Left renal cortex interstitium (tissue), 4 donors: ENCODE results near the gene KIF22. TPM values are rescaled to one million over a fixed set of nuclear protein-coding genes. Genes with fewer than 3 reads are reported as not detected.

Experiments used
- polyA plus RNA-seq, 4 donors: library from polyadenylated mRNA; unstranded; fragments of 120-200 nt; gene quantifications; one replicate each; pipeline ENCODE4 v1.2.1, GENCODE V29; 2013; ENCODE audit not compliant: insufficient read length in 4 of 4

Gene KIF22
- polyA plus RNA-seq, 4 donors: 63.1 to 82.6 (median 74.4) TPM

Other genes with a start within 250 kb of the KIF22 start
- 1 to 10 TPM; 2.1 to 2.5 (median 2.3) TPM for gene SPN, start 127.5 kb upstream of the KIF22 start, polyA plus RNA-seq
- gene QPRT, start 111.6 kb upstream of the KIF22 start, polyA plus RNA-seq: 100 to 1,000 TPM; 126 to 187 (median 178) TPM
- under 1 TPM; 0.22 to 0.29 (median 0.25) TPM for gene C16orf54, start 44.8 kb upstream of the KIF22 start, polyA plus RNA-seq
- under 1 TPM in 2 of 4 donors, not detected in 2; 0.06 to 0.07 TPM for gene ZG16, start 12.5 kb upstream of the KIF22 start, polyA plus RNA-seq
- gene MAZ, start 15.8 kb downstream of the KIF22 start, polyA plus RNA-seq: 100 to 1,000 TPM; 275 to 382 (median 342) TPM
- 10 to 100 TPM; 10.0 to 28.8 (median 18.2) TPM for gene PRRT2, start 21.4 kb downstream of the KIF22 start, polyA plus RNA-seq
- gene PAGR1, start 25.4 kb downstream of the KIF22 start, polyA plus RNA-seq: 10 to 100 TPM; 26.0 to 49.1 (median 42.5) TPM
- gene MVP, start 29.7 kb downstream of the KIF22 start, polyA plus RNA-seq: 10 to 100 TPM; 20.0 to 24.2 (median 21.9) TPM
- 100 to 1,000 TPM in 2 of 4 donors, 10 to 100 TPM in 2; 90.2 to 134 (median 109) TPM for gene CDIPT, start 72.5 kb downstream of the KIF22 start, polyA plus RNA-seq
- 10 to 100 TPM; 10.4 to 15.9 (median 13.0) TPM for gene SEZ6L2, start 108.8 kb downstream of the KIF22 start, polyA plus RNA-seq
- gene ASPHD1, start 109.7 kb downstream of the KIF22 start, polyA plus RNA-seq: 1 to 10 TPM in 2 of 4 donors, under 1 TPM in 2; 0.62 to 1.1 (median 0.98) TPM
- gene KCTD13, start 135.5 kb downstream of the KIF22 start, polyA plus RNA-seq: 10 to 100 TPM; 10.5 to 34.1 (median 22.2) TPM
- gene TMEM219, start 171.3 kb downstream of the KIF22 start, polyA plus RNA-seq: 100 to 1,000 TPM; 104 to 134 (median 113) TPM
- 10 to 100 TPM; 35.4 to 60.5 (median 52.2) TPM for gene TAOK2, start 183.1 kb downstream of the KIF22 start, polyA plus RNA-seq
- 10 to 100 TPM; 17.3 to 21.9 (median 19.8) TPM for gene HIRIP3, start 204.9 kb downstream of the KIF22 start, polyA plus RNA-seq
- 10 to 100 TPM; 36.3 to 70.3 (median 55.2) TPM for gene INO80E, start 205.5 kb downstream of the KIF22 start, polyA plus RNA-seq
- 1 to 10 TPM; 1.4 to 4.8 (median 3.7) TPM for gene DOC2A, start 220.3 kb downstream of the KIF22 start, polyA plus RNA-seq
- not detected for gene C16orf92, start 232.4 kb downstream of the KIF22 start, polyA plus RNA-seq
- gene TLCD3B, start 240.5 kb downstream of the KIF22 start, polyA plus RNA-seq: 1 to 10 TPM in 3 of 4 donors, under 1 TPM in 1; 0.90 to 1.8 (median 1.3) TPM